GM21390 (cell line): ENCODE data around the gene GGT6.

ENCODE experiments used
- ATAC-seq: cut with Tn5 transposase; IDR thresholded peaks from one replicate; pipeline ENCODE4 v1.9.1; 2021; ENCODE audit not compliant: unreplicated experiment

The GGT6 gene

GRCh38 chr17:4576729-4577322 is 16.4 kb upstream of the GGT6 start:
- no peak for ATAC-seq

- no peak for ATAC-seq
Observed at GRCh38 chr17:4576161-4576558, 15.8 kb upstream of the GGT6 start.

- ATAC-seq: no peak
Observed at GRCh38 chr17:4574448-4575045, 14.2 kb upstream of the GGT6 start.

GRCh38 chr17:4573669-4574068 is 13.3 kb upstream of the GGT6 start:
- no peak for ATAC-seq

DNA sequence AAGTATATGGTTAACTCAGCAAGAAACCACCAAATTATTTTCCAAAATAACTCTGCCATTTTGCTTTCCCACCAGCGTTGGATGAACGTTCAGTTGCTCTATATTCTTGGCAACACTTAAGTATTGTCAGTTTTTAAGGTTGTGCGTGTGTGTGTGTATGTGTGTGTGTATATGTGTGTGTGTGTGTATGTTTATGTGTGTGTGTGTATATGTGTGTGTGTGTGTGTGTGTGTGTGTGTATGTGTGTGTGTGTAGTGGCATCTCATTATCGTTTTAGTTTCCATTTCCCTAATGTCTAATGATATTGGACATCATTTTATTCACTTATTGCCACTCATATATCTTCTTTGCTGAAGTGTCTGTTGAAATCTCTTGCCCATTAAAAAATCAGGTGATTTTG is 12.7 kb upstream of the GGT6 start:
- ATAC-seq: no peak

GRCh38 chr17:4572131-4572530 is 11.8 kb upstream of the GGT6 start:
- no peak for ATAC-seq

DNA sequence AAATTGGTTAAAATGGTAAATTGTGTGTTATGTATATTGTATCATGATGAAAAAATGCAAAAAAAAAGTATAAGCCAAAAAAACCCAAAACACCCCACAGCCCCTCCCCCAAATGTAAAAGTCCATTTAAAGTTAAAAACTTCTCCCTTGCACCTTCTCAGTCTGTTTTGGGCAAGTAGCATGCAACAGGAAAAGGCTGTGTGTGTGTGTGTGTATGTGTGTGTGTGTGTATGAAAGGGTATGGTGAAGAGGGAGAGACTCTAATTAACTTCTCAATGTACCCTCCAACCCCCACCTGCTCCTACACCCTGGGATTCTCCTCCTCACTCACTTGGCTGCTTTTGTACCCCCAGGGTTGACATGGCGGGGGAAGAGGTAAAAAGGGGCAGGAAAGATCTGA is 9.2 kb upstream of the GGT6 start:
- ATAC-seq: no peak

DNA sequence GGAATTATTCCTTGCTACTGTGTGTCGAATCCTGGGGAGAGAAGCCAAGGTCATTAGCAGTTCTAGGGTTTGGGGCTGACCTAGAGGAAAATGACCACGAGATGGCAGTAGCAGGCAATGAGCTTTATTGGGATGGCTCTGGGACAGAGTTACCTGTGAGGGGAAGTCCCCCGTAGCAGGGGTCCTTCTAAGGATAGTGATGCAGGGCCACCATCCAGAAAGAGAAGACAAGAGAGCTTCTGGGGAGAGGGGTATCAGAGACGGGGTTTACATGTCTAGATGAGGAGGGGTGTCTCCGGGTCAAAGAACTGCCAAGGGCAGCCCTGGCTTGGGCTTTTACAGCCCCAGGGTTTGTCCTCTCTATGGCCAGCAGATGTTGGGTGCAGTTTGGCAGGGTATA is 6.4 kb upstream of the GGT6 start:
- no peak for ATAC-seq

DNA sequence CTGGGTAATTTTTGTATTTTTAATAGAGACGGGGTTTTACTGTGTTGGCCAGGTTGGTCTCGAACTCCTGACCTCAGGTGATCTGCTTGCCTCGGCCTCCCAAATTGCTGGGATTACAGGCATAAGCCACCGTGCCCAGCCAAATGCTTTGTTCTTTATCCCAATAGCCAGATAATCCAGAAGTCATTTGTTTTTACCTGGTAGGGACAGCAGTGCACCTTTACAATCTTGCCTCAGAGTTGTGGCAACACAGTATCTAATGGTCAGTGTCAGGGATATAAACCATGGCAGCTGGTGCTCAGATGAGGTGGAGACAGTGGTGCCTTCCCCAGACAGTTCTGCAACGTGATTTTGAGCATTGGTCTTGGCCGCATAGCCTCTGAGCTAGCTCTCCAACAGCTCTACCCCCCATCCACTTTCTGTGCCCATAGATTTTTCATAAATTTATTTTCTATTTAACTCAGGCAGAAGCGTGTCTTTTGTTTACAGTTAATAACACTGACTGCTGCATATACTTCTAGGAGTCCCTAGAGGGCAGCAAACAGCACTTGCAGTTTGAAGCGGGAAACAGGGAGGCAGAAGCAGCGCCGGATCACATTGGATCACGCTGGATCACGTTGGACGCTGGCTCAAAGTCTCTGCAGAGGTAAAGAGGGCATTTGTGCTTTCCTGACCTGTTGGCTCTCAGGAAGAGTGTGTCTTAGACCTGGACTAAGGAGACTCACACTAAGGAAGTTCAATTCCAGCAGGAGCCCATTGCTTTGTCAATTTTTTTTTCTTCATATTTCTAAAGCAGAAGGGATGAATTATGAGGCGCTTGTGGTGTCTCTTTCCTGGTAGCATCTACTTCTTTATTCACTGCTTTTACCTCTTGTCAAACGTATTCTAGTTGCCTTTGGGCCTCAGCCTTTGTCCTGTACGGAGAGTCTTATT is 5.1 kb upstream of the GGT6 start:
- ATAC-seq: no peak

DNA sequence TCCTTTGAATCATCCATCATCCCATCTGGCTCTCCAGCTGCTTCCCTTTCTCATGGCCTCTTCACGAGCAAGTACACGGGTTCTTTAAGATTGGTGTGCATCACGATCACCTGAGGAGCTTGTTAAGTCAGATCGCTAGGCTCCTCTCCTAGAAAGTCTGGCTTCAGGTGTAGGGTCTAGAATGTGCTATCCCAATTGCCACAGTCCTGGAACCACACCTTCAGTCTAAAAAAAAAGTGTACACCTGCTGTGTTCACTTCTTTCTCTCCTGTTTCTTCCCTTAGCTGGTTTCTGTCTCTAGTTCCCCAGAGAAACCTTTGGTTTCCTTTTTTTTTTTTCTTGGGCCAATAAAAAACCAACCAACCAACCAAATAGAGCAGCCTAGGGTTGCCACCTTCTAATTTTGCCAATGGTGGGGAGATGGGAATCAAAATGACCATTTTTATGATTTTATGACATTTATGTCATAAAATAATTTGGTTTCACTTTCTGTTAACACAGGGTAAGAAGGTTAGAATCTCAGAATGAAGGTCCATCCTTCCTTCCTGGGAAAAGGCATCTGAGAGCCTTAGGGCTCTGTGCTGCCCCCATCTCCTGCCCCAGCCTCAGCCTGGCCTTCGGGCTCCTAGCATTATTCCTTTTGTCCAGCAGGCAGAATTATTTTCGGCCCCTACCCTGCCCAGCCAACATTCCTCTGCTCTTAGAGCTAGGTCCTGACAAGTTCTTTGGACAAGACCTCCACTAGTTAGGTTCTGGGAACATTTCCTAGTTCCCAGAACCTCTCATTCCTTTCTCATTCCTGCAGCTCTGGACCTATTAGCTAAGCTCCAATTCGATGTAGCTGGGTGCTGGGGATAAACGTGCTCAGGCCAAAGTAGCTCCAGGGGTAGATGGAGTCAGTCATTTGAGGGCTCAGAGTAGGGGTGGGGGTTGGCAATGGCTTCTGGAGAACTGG is 1.9 kb upstream of the GGT6 start:
- no peak for ATAC-seq

DNA sequence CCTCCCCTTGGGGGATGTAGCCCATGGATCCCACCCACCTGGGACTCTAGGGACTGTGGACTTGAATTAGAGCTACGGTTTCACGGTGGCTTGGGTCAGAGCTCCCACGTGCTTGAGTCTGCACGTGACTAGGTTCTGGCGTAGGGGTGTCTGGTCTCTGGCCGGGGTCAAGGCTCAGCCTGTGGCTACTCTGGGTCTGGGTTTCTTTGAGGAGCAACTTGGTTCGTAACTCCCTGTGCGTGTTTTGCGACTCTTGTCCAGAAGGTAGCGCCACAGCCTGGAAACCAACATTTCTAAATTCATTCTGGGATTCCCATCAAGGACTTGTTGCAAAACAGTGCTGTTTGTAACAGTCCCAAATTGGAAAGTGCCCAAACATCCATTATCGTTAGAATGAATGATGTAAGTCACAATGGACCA is 470 bp upstream of the GGT6 start:
- ATAC-seq: no peak

GRCh38 chr17:4559966-4560365 is 411 bp downstream of the GGT6 start:
- ATAC-seq: no peak

DNA sequence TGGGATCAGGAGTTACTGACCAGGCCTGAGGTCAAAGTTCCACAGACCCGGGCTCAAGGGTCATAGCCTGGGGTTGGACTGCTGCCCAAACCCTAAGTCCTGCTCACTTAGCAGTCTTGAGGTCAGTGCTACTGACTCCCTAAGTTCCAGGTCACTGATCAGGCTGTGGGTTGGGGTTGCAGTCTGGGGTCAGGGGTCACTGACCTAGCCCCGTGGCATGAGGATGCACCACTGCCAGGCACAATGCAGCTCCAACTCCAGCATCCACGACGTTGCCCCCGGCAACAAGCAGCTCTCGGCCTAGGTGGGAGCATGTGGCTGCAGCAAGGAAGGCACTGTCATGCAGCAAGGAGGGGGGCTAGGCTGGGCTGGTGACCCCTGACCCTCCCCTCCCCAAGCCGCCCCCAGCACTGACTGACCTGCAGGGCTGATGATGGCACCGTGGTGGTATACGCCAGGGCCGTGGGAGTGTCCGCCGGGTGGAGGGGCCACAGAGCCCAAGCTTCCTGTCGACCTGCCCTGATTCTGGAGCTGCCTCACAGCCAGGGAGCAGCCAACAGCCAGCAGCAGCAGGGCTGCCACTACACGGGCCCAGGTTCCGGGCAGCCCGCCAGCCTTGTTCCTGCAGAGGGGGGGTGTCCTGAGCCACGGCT is 1.1 kb downstream of the GGT6 start:
- no peak for ATAC-seq

DNA sequence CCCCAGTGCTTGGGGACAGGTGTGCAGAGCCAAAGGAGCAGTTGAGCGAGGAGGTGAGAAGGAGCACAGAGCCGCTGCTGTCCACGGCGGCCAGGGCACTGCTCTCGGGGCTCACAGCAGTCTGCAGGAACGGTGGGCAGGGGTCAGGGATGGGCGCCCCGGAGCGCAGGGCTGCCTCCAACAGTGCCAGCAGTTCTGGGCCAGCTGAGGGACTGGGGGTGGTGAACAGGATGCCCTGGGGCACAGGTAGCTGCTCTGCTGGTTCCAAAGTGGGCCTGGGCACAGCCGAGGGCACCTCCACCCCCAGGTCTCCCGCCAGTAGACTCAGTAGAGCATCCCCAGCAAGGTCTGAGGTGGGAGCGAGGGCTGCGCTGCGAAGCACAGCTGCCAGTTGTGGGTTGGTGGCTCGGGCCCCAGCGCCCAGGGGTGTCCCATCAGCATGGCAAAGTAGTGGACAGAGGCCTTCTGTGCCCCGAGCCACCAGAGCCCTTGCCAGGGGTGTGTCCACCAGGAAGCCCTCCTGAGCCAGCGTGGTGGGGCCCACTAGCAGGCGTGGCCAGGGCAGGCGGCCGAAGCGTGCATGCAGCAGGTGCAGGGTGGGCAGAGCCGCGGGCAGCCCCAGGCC is 1.9 kb downstream of the GGT6 start:
- no peak for ATAC-seq

DNA sequence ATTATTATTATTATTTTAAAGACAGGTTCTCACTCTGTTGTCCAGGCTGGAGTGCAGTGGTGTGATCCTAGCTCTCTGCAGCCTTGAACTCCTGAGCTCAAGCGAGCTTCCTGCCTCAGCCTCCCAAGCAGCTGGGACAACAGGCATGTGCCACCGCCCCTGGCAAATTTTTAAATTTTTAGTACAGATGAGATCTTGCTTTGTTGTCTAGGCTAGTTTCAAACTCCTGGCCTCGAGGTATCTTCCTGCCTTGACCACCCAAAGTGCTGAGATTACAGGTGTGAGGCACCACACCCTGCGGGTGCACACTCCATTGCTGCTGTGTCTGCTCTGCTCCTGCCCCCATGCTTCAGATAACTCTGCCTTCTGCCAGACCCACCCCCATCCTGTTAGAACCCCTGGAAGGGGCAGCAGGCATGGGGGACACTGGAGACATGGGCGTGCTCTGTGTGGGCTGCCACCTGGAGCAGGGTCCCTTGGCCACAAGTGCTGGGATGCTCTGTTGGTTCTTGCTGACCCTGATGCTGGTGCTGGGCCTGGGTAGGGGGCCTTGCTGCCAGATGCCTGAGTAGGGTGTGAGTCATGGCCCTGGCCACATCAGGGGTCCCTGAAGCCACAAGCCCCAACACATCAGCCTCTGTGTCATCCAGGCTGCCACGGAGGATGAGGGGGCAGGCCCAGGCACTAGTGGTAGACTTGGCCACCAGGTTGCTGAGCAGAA is 2.6 kb downstream of the GGT6 start:
- no peak for ATAC-seq

DNA sequence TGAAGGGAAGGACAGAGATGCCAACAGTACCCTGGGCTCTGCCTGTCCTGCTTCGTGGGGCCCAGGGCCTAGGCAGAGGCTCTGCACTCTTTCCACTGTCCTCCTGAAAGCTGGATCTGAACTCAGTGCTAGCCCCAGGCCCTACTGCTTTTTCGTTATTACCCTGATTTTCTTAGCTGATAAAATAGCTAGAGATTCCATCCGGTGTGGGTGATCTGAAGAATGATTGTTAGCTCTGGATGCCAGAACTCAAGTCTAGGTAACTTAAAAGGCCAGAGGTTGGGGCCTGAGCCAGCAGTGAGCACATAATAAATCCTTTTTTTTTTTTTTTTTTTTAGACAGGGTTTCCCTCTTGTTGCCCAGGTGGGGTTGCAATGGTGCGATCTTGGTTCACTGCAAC is 3.4 kb downstream of the GGT6 start:
- ATAC-seq: no peak

DNA sequence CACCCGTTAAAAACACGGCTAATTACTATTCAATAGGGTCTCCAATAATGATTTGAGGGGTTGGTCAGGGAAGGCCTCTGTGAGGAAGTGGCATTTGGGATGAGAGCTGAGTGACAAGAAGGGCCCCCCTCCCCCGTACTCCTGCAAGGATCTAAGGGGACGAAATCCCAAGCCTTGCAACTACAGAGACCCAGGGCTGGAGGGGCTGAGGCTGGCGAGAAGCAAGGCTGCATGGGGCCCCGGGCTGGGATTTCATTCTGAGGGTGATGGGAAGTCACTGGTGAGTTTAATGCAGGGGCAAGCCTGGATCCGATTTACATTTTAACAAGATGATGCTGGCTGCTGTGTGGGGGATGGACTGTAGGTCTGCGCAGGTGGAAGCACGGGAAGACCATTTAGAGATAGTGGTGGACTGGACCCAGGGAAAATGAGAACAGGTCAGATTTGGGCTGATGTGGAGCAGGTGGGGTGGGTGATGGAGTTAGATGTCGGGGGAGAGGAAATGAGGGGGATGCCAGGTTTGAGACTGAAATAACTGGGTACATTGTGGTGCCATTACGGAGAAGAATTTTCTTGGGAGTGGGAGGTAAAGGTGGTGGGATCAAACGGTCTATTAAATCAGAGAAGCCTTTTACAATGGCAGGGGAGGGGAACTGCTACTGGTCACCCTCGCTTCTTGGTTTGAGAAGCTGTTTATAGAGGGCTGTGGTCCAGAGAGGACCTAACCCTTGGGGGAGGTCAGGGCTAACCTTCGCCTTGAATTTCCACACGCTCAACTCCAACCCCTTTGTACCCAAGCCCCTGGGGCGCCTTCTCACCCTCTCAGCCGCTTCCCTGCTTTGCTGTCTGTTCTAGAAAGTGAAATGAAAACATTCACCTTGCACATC is 4.3 kb downstream of the GGT6 start:
- no peak for ATAC-seq

DNA sequence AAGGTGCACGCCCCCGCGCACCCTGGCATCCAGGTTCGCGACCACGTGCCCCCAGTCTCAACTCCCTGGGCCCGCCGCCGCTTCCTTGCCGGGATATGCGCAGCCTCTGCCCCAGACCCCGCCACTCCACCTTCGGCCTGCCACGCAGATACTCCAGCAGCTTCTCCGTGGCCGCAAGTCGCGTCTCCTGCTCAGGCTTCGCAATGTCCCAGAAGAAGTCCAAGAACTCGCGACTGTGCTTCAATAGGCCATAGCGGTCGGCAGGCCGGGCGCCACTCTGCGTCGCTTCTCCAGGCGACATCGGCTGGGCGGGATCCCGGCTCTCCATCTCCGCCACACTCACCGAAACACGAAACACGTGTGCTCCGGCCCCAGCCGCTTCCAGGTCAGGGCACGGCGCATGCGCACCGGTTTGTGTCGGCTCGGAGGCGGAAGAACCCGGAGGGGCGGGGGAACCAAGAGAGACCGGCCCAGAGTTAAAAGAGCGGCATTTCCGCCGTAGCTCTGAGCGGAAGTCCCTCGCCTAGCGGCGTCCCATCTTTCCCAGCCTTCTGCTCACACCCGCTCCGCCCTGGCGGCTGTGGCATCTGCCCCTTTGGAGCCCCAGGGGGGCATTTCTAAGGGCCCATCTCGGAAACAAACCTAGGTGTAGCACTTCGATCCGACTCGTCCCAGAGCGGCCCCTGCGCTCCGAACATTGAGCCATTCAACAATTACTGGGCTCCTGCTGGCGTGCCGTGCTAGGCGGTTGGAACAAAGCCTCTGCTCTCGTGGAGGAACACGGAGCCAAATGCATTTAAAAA is 5.2 kb downstream of the GGT6 start, which contains the start of gene MYBBP1A:
MYBBP1A (minus strand) TSS at position 388 of the 803 bp plus-strand sequence; CDS start at position 328, 60 bp downstream.
- peak; percentile 79 for ATAC-seq
